ENCODE results near the gene ZNF483.
"Not testable (repeated sequence)": the region's sequence is repeated elsewhere in the genome, so short reads cannot be mapped to it uniquely, and the experiment has no call there.

Gene ZNF483

GRCh38 chr9:111610845-111611244 lies 85.9 kb downstream of the ZNF483 start:
- DNase-seq (ENCODE audit: low spot score), result no peak

- DNase-seq (ENCODE audit: low spot score), result no peak
These were observed 88.6 kb downstream of the ZNF483 start for GRCh38 chr9:111613436-111614040.

GRCh38 chr9:111615928-111616327 lies 90.9 kb downstream of the ZNF483 start:
- DNase-seq (ENCODE audit: low spot score), result no peak

GRCh38 chr9:111617349-111617748 lies 92.4 kb downstream of the ZNF483 start:
- not testable (repeated sequence) for DNase-seq (ENCODE audit: low spot score)

- DNase-seq (ENCODE audit: low spot score), result peak; percentile 32
These were observed 97.0 kb downstream of the ZNF483 start for GRCh38 chr9:111621895-111622480.

- peak; percentile 16 for DNase-seq (ENCODE audit: low spot score)
These were observed 97.6 kb downstream of the ZNF483 start for GRCh38 chr9:111622626-111623025.

All from iPS-NIHi11 (cell line).